ENCODE results near the gene CEBPE.

CEBPE gene

GRCh38 chr14:23093526-23093925 is 25.5 kb downstream of the CEBPE start:
- Mint-ChIP-seq H3K36me3 (ENCODE audit: low read depth) (peaks cover 30% of the 10 kb centered on the region), H3K4me1 (ENCODE audit: low read depth) (peaks cover 25% of the 10 kb centered on the region), H3K27me3 (ENCODE audit: low read depth) (no peaks in the 10 kb centered on the region), H3K27ac (no peak overlapping the region), H3K9me3 (no peaks in the 10 kb centered on the region), H3K4me3 (no peak overlapping the region)

- no peak overlapping the region for H3K4me3 Mint-ChIP-seq
- peaks cover 27% of the 10 kb centered on the region for H3K36me3 Mint-ChIP-seq (ENCODE audit: low read depth)
- H3K27ac Mint-ChIP-seq = peak overlapping the region; percentile 13
- no peaks in the 10 kb centered on the region for H3K9me3 Mint-ChIP-seq
- H3K27me3 Mint-ChIP-seq (ENCODE audit: low read depth) = no peaks in the 10 kb centered on the region
- peaks cover 25% of the 10 kb centered on the region for H3K4me1 Mint-ChIP-seq (ENCODE audit: low read depth)
These were observed 26.0 kb downstream of the CEBPE start for GRCh38 chr14:23093104-23093503.

- Mint-ChIP-seq H3K4me1 (ENCODE audit: low read depth) (peaks cover 15% of the 10 kb centered on the region), H3K36me3 (ENCODE audit: low read depth) (peaks cover 31% of the 10 kb centered on the region), H3K27ac (no peak overlapping the region), H3K27me3 (ENCODE audit: low read depth) (no peaks in the 10 kb centered on the region), H3K9me3 (no peaks in the 10 kb centered on the region), H3K4me3 (no peak overlapping the region)
These were observed 27.5 kb downstream of the CEBPE start for GRCh38 chr14:23091294-23092225.

GRCh38 chr14:23090254-23090636 is 28.8 kb downstream of the CEBPE start:
- no peak overlapping the region for H3K27ac Mint-ChIP-seq
- no peaks in the 10 kb centered on the region for H3K27me3 Mint-ChIP-seq (ENCODE audit: low read depth)
- H3K4me3 Mint-ChIP-seq = no peak overlapping the region
- H3K9me3 Mint-ChIP-seq = no peaks in the 10 kb centered on the region
- H3K36me3 Mint-ChIP-seq (ENCODE audit: low read depth) = peaks cover 41% of the 10 kb centered on the region
- peaks cover 20% of the 10 kb centered on the region for H3K4me1 Mint-ChIP-seq (ENCODE audit: low read depth)

DNA sequence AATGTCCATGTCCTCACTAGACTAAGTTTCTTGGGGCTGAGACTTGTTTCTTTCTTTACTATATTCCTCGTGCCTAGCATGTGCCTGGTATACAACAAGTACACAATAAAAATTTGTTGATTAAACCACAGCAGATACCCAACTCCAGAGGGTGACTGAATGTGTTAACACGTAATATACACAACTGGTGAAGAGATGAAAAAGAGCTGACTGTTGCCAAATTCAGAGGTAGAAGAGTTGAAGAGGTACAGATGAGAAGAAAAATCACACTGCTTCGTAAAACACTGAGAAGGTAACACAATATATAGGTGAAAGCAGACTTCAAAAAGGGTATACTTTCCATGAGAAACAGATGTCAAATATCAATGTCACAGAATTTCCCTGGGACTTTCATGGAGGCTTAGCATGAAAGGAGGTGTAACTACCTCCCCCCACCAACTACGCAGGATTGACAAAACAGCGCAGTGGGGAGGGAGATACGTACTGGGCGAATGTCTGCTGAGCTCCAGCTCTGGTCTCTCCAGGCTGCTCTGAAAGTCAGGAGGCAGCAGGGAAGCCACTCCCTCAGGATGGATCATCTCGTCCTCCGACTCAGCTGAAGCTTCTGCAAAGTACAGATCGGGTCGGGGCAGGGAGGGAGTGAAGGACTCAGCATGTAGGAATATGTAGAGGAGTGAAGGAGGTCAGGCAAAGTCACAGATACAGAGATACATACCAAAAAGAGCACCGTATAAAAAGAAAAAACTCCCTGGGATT is 29.4 kb downstream of the CEBPE start:
- H3K4me1 Mint-ChIP-seq (ENCODE audit: low read depth) = peaks cover 20% of the 10 kb centered on the region

GRCh38 chr14:23086565-23086964 is 32.5 kb downstream of the CEBPE start:
- Mint-ChIP-seq H3K4me3 (no peak overlapping the region), H3K9me3 (no peaks in the 10 kb centered on the region), H3K27me3 (ENCODE audit: low read depth) (no peaks in the 10 kb centered on the region), H3K27ac (no peak overlapping the region), H3K36me3 (ENCODE audit: low read depth) (peaks cover 44% of the 10 kb centered on the region), H3K4me1 (ENCODE audit: low read depth) (peaks cover 10% of the 10 kb centered on the region)

More for the DNA sequence above, 29.4 kb downstream of the CEBPE start:
- no peak overlapping the region for H3K4me3 Mint-ChIP-seq
- H3K9me3 Mint-ChIP-seq = no peaks in the 10 kb centered on the region
- H3K27ac Mint-ChIP-seq = no peak overlapping the region
- peaks cover 46% of the 10 kb centered on the region for H3K36me3 Mint-ChIP-seq (ENCODE audit: low read depth)
- H3K27me3 Mint-ChIP-seq (ENCODE audit: low read depth) = no peaks in the 10 kb centered on the region

- Mint-ChIP-seq H3K27ac (no peak overlapping the region), H3K4me1 (ENCODE audit: low read depth) (peaks cover 10% of the 10 kb centered on the region), H3K4me3 (no peak overlapping the region), H3K27me3 (ENCODE audit: low read depth) (no peaks in the 10 kb centered on the region), H3K9me3 (no peaks in the 10 kb centered on the region), H3K36me3 (ENCODE audit: low read depth) (peaks cover 51% of the 10 kb centered on the region)
These were observed 33.6 kb downstream of the CEBPE start for GRCh38 chr14:23085458-23085857.

DNA sequence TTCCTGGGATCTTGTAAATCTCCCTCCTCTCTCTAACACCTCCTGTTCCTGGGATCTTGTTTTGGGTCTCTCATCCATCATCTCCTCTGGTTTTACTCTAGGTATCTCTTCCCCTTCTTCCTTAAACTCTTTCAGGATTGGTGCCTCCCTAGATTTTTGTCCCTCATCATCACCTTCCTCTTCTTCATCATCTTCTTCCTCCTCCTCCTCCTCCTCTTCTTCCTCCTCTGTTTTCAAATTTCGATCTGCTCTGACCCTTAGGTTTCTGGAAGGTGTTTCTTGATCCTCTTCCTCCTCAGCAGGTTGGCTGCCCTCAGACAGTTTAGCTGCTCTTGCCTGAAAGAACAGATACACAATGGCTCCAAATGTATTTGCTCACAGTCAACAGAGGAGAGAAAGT is 38.6 kb downstream of the CEBPE start:
- Mint-ChIP-seq H3K27ac (no peak overlapping the region), H3K9me3 (no peaks in the 10 kb centered on the region), H3K36me3 (ENCODE audit: low read depth) (peaks cover 57% of the 10 kb centered on the region)

DNA sequence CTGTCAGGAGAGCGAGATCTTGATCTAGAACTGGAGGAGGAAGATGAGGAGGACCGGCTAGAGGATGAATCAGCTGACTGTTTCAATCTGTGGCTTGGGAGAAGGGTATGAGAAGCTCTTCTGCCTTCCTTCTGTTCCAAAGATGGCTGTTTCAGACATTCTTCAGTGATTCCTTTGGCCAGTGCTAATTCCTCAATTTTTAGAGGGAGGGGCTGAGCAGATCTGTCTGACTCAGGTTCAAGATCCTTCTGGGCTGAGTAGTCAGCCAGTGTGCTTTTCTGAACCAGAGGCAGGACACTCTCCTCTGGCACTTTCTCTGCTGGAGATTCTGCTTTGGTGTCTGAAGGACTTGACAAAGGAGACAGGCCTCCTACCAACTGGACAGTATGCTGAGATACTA is 39.3 kb downstream of the CEBPE start:
- peaks cover 55% of the 10 kb centered on the region for H3K36me3 Mint-ChIP-seq (ENCODE audit: low read depth)
- H3K27ac Mint-ChIP-seq = no peak overlapping the region
- no peaks in the 10 kb centered on the region for H3K9me3 Mint-ChIP-seq
- H3K4me1 Mint-ChIP-seq (ENCODE audit: low read depth) = no peaks in the 10 kb centered on the region
- H3K4me3 Mint-ChIP-seq = no peak overlapping the region
- H3K27me3 Mint-ChIP-seq (ENCODE audit: low read depth) = no peaks in the 10 kb centered on the region

More for the DNA sequence above, 38.6 kb downstream of the CEBPE start:
- no peak overlapping the region for H3K4me3 Mint-ChIP-seq
- no peaks in the 10 kb centered on the region for H3K27me3 Mint-ChIP-seq (ENCODE audit: low read depth)
- peaks cover 2% of the 10 kb centered on the region for H3K4me1 Mint-ChIP-seq (ENCODE audit: low read depth)

DNA sequence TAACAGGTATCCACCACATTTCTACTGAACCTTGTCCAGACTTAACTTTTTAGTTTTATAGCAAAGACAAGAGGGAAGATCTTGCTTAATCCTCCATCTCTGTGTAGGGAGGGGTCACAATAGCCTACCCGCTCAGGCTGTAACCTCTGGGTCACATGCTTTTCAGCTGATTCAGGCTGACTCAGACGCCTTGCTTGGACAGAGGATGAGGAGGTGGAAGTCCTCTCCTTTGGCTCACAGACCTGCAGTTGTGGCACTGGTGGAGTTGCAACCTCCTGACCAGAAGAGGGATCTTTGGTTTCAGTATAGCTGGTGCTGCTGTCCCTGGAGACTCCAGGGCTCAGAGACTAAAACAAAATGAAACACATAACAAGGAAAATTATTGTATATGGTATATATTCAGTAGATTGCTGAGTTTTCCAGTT is 40.4 kb downstream of the CEBPE start:
- no peaks in the 10 kb centered on the region for H3K27me3 Mint-ChIP-seq (ENCODE audit: low read depth)
- peaks cover 55% of the 10 kb centered on the region for H3K36me3 Mint-ChIP-seq (ENCODE audit: low read depth)
- H3K4me1 Mint-ChIP-seq (ENCODE audit: low read depth) = no peaks in the 10 kb centered on the region
- no peaks in the 10 kb centered on the region for H3K9me3 Mint-ChIP-seq
- H3K27ac Mint-ChIP-seq = no peak overlapping the region
- no peak overlapping the region for H3K4me3 Mint-ChIP-seq

- Mint-ChIP-seq H3K36me3 (ENCODE audit: low read depth) (peaks cover 55% of the 10 kb centered on the region), H3K4me1 (ENCODE audit: low read depth) (no peaks in the 10 kb centered on the region), H3K4me3 (no peak overlapping the region), H3K27me3 (ENCODE audit: low read depth) (no peaks in the 10 kb centered on the region), H3K9me3 (no peaks in the 10 kb centered on the region), H3K27ac (no peak overlapping the region)
These were observed 41.1 kb downstream of the CEBPE start for GRCh38 chr14:23077962-23078361.

- H3K36me3 Mint-ChIP-seq (ENCODE audit: low read depth) = peaks cover 62% of the 10 kb centered on the region
- H3K27ac Mint-ChIP-seq = no peak overlapping the region
- H3K4me3 Mint-ChIP-seq = no peak overlapping the region
- no peaks in the 10 kb centered on the region for H3K9me3 Mint-ChIP-seq
- H3K4me1 Mint-ChIP-seq (ENCODE audit: low read depth) = peaks cover 5% of the 10 kb centered on the region
- no peaks in the 10 kb centered on the region for H3K27me3 Mint-ChIP-seq (ENCODE audit: low read depth)
These were observed 42.2 kb downstream of the CEBPE start for GRCh38 chr14:23076785-23077408.

DNA sequence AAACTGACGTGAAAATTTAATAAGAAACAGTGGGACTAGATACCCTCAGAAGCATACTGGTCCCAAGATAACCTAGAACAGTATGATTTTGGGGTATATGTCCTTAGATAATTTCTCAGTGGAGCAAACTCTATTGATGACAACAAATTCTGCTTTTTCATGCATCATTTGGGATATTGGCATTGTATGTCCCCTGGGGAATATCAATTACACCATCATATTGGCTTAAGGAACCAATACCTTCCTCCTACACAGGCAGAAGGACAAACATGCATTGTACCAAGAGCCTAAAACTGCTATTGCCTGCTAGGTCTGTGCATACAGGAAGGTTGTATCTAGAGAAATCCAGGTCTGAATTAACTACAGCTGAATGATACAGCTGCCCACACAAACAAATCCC is 44.1 kb downstream of the CEBPE start:
- Mint-ChIP-seq H3K36me3 (ENCODE audit: low read depth) (peaks cover 55% of the 10 kb centered on the region), H3K27me3 (ENCODE audit: low read depth) (no peaks in the 10 kb centered on the region), H3K9me3 (no peaks in the 10 kb centered on the region), H3K4me1 (ENCODE audit: low read depth) (peaks cover 20% of the 10 kb centered on the region), H3K27ac (no peak overlapping the region), H3K4me3 (no peak overlapping the region)

DNA sequence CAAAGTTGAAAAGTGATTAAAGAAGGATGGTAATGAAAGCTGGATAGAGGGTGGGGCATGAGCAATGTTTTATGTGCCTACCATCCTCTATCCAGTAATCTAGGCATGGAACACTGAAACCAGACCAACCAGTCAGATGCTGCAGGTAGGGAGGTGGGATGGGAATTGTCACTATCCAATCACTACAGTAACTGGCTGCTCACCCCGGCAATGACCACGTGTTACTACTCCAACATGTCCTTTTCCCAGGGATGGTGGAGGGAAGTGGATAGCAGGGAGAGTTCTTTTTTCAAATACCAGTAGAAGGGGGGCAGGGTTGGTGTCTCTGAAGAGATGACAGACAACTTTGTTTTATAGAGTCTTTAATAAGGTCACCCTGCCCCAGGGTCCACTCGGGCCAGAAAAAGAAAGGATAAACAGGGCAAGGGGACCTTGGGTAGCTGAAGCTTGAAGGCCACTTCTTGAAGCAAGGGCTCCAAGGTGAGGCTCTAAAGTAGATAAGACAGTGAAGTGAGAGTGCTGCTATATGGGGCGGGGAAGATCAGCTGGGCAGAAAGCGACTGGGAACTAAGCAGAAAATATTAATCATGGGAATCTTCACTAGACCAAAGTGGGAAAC is 47.0 kb downstream of the CEBPE start:
- Mint-ChIP-seq H3K36me3 (ENCODE audit: low read depth) (peaks cover 41% of the 10 kb centered on the region), H3K27ac (peak overlapping the region; percentile 85), H3K4me1 (ENCODE audit: low read depth) (peaks cover 29% of the 10 kb centered on the region), H3K27me3 (ENCODE audit: low read depth) (no peaks in the 10 kb centered on the region), H3K4me3 (peak overlapping the region; percentile 97), H3K9me3 (no peaks in the 10 kb centered on the region)

Measured in T-helper 1 cell treated with Interleukin-12 subunit alpha and Interleukin-12 subunit beta and Interleukin-4 antibody, amounts not matched to agents 30 μg/mL and 1 μg/mL, for 36 hours (primary cell).